Fibroblast of lung (primary cell): ENCODE data around the gene COL9A1.
"Not testable (repeated sequence)": the region's sequence is repeated elsewhere in the genome, so short reads cannot be mapped to it uniquely, and the experiment has no call there.

Experiments used
- EZH2 ChIP-seq: IDR thresholded peaks from 2 replicates; pipeline ENCODE4 v1.5.1; 2012; ENCODE audit warnings: low read length, control low read depth, mild to moderate bottlenecking; ENCODE audit errors: missing control alignments
- TF ChIP-seq, protein P1 (sequence below), 2 donors: IDR thresholded peaks in 1 of 2; conservative IDR thresholded peaks in 1 of 2; 1 replicate in 1 of 2; 2 replicates in 1 of 2; pipeline ENCODE4 v1.5.1; 2011 to 2012; ENCODE audit warnings: low read length in 2 of 2, control low read depth in 1 of 2, inconsistent platforms in 1 of 2, low read depth in 1 of 2, mild to moderate bottlenecking in 1 of 2

DNA sequence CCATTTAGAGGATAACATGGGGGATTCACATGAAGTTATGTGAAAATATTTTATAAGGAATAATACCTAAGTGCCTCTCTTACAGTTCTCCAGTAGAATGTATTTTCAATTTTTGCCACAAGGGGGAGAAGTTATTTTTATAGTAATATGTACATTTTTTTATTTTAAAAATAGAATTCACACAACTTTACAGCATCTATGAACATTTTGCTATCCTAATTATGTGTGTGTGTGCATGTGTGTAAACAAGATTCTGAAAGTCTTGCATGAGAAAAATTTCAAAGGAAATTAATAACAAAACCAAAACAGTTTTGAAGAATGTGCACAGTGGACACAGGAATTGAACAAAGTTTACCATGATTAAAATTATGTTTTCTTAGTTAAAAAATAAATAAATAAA, 5.3 kb upstream of the COL9A1 start:
- TF ChIP-seq, protein P1, sequence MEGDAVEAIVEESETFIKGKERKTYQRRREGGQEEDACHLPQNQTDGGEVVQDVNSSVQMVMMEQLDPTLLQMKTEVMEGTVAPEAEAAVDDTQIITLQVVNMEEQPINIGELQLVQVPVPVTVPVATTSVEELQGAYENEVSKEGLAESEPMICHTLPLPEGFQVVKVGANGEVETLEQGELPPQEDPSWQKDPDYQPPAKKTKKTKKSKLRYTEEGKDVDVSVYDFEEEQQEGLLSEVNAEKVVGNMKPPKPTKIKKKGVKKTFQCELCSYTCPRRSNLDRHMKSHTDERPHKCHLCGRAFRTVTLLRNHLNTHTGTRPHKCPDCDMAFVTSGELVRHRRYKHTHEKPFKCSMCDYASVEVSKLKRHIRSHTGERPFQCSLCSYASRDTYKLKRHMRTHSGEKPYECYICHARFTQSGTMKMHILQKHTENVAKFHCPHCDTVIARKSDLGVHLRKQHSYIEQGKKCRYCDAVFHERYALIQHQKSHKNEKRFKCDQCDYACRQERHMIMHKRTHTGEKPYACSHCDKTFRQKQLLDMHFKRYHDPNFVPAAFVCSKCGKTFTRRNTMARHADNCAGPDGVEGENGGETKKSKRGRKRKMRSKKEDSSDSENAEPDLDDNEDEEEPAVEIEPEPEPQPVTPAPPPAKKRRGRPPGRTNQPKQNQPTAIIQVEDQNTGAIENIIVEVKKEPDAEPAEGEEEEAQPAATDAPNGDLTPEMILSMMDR (conservative IDR thresholded peaks at IDR 0.05 in 1 of 2, IDR thresholded peaks at IDR 0.05 in 1 of 2; ENCODE audit: low read depth in 1 of 2, low read length in 2 of 2) = not testable (repeated sequence)
- not testable (repeated sequence) for TF ChIP-seq EZH2
